NCI-H2107 treated with DMSO at 0.1 percent for 48 hours (cell line): Measurements from ENCODE around the gene JPH3.
A peak's percentile ranks its signal among the peaks of the same experiment; 100 is the strongest.

Source experiments
- DNase-seq: peaks from one replicate; lab custom pipeline; 2025; ENCODE audit not compliant: unreplicated experiment; lab: John Stamatoyannopoulos, UW

JPH3 gene

GRCh38 chr16:87733190-87733589 is 130.9 kb downstream of the JPH3 start:
- peak; percentile 89 for DNase-seq

DNA sequence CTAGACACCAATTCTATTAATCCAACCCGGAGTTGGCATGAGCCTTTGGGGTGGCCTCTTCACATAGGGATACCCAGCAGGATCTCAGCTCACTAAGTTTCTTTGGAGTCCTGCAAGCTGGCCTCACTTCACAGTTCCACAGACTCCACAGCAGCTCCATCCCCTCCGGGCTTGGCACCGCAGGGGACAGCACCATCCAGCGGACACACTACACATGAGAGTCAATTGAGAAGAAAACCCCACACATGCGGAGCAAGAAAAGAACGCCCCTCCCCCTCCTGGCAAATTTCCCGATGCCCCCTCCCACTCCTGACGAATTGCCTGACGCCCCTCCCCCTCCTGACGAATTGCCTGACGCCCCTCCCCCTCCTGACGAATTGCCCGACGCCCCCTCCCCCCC is 132.3 kb downstream of the JPH3 start:
- no peak for DNase-seq

GRCh38 chr16:87735270-87736007 is 133.1 kb downstream of the JPH3 start:
- DNase-seq: no peak

DNA sequence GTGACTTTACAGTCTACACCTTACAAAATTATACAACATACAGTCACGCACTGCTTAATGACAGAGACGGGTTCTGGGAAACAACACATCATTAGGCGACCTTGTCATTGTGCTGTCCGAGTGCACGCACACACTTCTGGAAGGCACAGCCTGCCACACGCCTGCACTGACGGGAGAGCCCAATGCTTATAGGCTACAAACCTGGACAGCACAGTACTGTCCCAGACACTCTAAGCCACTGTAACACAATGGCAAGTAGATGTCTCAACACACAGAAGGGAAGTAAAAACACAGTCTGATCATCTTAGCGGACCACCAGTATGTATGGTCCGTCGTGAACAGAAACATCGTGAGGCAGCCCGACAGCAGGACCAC is 133.7 kb downstream of the JPH3 start:
- DNase-seq: no peak

DNA sequence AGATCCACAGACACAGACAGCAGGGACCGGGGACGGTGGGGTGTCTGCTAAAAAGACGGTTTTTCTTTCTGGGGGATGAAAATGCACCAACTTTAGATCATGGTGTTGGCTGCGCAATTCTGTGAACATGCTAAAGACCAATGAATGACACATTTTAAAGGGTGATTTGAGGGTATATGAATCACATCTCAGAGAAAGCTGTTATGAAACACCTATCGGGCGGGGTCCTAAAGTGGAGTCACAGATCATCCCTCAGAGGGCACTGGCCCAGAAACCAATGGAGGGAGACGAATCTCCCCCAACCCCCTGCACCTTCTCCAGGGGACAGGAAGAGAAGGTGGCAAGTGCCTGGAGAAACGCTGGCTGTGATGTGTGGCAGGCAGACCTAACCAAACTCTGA is 137.5 kb downstream of the JPH3 start:
- DNase-seq: no peak

- no peak for DNase-seq
These were observed 138.1 kb downstream of the JPH3 start for GRCh38 chr16:87740441-87740840.

DNA sequence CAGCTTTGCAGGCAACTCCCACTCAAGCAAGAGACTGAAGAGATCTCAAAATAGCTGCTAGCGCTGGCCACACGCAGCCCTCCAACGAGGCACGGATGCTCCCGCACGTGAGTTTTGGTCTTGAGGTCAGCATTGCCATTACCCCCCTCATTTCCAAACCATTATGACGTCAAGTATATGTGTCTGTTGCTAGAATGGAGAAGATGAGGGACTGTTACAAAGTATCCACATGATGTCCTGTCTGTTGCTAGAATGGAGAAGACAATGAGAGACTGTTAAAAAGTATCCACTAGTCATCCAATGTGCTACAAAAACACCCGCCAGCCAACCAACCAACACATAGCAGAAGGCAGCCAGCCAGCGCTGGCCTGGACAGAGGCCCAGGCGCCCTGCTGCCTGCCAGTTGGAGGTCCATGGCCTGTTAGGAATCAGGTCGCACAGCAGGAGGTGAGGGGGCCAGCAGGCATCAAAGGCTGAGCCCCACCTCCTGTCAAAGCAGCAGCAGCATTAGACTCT is 138.7 kb downstream of the JPH3 start:
- no peak for DNase-seq

DNA sequence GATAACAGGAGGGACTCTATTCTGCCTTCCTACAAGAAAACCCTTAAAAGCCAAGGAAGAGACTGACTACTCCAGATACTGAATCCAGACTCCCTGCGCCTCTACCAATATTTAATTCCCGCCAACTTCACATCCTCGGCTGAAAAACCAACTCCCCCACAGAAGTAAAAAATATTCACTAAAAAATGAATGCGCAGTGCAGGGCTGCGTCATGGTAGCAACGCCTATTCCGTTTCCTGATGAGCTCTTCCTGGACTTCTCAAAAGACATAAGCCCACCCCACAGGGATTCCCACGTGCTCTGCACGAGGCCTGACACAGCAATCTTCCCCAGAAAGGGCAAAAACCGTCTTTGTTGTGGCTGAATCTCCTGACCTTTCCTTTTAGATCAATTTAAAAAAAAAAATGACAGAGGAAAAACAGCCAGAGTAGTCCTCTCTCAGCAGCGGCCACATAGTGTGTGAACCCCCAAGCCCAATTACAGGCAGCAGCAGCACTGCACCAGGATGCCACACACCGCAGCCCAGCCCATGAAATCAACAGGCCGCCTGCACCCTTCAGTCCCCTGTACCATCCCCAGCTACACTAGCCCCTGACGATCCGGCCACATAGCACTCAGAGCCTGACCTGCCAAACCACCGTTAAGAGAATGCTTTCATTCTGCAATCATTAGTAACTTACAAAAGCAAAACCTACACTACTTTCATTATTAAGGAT is 139.6 kb downstream of the JPH3 start:
- no peak for DNase-seq

DNA sequence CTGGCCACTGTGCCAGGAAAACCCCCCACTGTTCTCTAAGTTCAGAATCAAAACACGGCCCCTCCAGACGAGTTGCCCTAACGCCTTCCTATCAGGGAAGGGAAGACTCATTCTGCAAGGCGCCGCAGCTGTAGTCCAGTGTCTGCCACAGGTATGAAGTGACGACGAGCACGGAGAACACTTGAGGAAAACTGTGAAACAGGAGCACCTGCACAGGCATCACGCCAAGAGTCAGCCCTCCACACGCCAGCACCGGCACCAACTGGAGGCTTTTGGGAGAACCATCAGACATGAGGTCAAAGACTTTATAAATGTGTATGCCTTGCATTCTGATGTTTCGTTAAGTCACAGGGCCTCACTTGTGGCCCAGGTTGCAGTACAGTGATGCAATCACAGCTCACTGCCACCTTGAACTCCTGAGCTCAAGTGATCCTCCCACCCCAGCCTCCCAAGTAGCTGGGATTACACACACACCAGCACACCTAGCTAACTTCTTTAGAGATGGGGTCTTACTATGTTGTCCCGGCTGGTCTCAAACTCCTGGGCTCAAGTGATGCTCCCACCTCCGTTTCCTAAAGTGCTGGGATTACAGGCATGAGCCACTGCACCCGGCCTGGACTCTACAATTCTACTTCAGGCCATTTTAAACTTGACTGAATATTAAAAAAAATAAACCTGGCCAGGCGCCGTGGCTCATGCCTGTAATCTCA is 140.6 kb downstream of the JPH3 start:
- DNase-seq: peak; percentile 48

DNA sequence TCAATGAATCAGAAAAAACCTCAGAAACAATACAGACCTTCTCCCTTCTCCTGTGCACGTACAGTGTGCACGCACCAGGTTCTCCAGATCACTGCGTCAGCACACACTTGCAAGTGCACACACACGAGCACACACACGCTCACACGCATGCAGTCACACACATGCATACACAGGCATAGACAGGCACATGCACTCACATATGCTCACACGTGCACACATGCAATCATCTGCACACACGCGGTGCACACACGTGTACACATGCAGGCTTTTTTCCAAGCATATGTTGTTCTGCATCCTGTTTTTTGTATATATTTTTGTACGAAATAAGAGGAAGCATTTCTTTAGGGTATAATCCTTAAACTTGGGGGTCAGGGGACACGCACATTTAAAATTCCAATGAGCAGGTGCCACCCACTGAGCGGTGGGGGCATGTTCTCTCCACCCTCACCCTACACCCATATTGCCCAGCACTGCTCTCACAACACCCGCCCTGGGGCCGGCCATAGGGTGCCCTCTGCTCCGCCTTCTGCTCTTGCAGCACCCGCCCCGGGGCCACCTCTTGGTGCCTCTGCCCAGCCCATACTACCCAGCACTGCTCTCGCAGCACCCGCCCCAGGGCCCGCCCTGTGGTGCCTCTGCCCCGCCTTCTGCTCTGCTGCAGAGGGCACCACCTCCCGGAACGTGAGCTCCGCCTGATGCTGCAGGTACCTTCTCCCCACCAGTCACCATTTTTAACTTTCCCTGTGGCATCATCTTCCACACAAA is 142.6 kb downstream of the JPH3 start:
- DNase-seq: no peak

DNA sequence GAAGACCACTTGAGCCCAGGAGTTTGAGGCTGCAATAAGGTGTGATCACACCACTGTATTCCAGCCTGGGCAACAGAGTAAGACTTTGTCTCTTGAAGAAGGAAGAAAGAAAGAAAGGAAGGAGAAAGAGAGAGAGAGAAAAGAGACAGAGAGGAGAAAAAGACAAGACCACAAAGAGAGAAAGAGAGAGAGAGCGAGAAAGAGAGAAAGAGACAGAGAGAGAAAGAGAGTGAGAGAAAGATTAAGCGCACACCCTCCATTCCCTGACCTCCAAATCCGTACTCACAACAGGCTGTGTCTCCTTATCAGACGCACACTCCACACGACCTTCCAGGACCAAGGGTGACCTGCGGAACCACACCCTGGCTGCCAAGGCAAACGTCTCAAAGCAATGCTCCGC is 143.9 kb downstream of the JPH3 start:
- DNase-seq: no peak
